ENCODE data around the gene CTIF. TPM values are rescaled to one million over a fixed set of nuclear protein-coding genes. Genes with fewer than 3 reads are reported as not detected.

Gene CTIF
- total RNA-seq, 6 donors from 2014 or later: 32.1 to 62.4 (median 47.8) TPM

DNA sequence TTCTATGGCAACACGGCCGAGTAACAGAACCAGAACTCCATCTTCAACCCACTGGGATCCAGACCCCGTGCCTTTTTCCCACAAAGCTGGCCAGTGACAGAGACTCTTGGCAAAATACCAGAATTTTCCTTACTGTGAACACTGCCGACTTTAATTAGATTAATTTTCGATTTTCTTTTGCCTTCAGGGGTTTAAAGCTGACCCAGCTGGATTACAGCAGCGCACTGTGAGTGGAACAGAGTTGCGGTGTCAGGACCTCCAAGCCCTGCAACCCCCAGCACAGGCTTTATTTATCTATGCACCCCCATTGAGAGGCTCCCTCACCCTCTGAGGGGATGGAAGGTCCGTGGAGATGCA lies 36.4 kb downstream of the CTIF start:
- TF ChIP-seq EP300 (IDR thresholded peaks at IDR 0.05) (no peak), POLR2AphosphoS5 (IDR thresholded peaks at IDR 0.05) (no peak), POLR2A (IDR thresholded peaks at IDR 0.05) (no peak)
- TF ChIP-seq, protein P1, sequence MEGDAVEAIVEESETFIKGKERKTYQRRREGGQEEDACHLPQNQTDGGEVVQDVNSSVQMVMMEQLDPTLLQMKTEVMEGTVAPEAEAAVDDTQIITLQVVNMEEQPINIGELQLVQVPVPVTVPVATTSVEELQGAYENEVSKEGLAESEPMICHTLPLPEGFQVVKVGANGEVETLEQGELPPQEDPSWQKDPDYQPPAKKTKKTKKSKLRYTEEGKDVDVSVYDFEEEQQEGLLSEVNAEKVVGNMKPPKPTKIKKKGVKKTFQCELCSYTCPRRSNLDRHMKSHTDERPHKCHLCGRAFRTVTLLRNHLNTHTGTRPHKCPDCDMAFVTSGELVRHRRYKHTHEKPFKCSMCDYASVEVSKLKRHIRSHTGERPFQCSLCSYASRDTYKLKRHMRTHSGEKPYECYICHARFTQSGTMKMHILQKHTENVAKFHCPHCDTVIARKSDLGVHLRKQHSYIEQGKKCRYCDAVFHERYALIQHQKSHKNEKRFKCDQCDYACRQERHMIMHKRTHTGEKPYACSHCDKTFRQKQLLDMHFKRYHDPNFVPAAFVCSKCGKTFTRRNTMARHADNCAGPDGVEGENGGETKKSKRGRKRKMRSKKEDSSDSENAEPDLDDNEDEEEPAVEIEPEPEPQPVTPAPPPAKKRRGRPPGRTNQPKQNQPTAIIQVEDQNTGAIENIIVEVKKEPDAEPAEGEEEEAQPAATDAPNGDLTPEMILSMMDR (IDR thresholded peaks at IDR 0.05): no peak
- no peaks in the 10 kb centered on the region for H3K27me3 ChIP-seq
- no peak overlapping the region for H3K4me3 ChIP-seq
- 82 to 88% methylated on average over 8 of the region's 8 CpGs for WGBS, 2 donors
- DNase-seq (no peak), ATAC-seq (ENCODE audit: low FRiP score in 2 of 2) (no peak)
- no peaks in the 10 kb centered on the region for H3K4me1 ChIP-seq
- H3K36me3 ChIP-seq: peaks cover 0 to 8% (median 1%) of the 10 kb centered on the region in 4 donors
- no peak overlapping the region for H3K27ac ChIP-seq
- H3K9me3 ChIP-seq: no peaks in the 10 kb centered on the region

DNA sequence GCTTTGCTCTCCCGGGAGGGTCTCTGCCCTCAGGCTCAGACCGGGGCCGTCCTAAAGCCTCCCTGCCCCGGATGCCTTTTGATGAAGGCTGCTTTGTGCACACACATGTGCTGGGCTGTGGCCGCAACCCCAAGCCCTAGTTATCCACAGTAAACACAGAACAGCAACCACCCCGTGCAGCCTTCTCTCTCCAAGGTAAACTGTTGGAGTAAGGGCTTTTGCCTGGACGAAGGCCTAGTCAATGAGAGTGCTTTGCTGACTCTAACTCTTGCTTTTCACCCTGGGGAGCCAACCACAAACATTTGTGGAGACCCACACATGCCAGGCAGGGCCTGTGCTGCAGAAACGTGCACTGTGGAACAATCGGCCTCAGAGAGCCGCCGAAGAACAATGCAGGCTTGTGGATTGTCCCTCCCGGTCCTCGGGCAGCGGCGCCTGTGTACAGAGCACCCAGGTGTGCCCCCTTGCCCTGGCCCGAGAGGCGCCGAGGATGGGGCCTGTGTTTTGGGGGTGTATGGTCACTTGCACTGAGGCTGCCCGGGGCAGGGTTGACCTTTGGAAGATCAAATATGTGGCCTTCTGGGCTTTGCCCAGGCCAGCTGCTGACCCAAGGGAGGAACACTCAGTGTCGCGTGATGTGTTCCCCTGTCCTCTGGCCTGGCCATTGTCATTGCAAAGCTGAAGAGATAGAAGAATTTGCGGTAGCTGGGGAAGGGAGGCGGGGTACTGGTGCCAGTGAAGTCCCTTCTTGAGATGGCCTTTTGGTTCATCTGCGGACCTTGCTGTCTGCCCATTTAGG lies 37.0 kb downstream of the CTIF start:
- DNase-seq (peak in 1 of 2 donors; percentile 58), ATAC-seq (ENCODE audit: low FRiP score in 2 of 2) (no peak)
- Histone ChIP-seq H3K9me3 (no peaks in the 10 kb centered on the region), H3K36me3 (peaks cover 0 to 8% (median 1%) of the 10 kb centered on the region in 4 donors), H3K4me1 (no peaks in the 10 kb centered on the region), H3K4me3 (no peak overlapping the region), H3K27me3 (no peaks in the 10 kb centered on the region), H3K27ac (no peak overlapping the region)
- no peak for TF ChIP-seq POLR2AphosphoS5 (IDR thresholded peaks at IDR 0.05)
- TF ChIP-seq, protein P1 (IDR thresholded peaks at IDR 0.05): no peak
- no peak for TF ChIP-seq EP300 (IDR thresholded peaks at IDR 0.05)
- TF ChIP-seq POLR2A (IDR thresholded peaks at IDR 0.05): no peak
- WGBS, 2 donors: 90 to 91% methylated on average over 18 to 21 of the region's 24 CpGs

DNA sequence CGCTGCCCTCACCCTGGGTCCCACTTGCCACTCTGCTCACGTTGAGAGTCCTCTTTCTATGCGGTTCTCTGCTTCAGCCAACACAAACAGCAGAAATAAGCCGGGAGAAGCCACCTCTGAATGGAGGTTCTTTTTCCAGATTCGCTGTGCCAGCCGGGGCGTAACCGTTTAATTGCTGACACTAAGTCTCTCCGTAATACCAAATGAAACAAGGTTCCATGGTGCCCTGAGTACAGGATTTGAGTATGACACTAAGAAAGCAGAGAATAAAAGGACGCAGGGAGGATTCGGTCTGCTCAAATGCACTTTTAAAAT lies 37.6 kb downstream of the CTIF start:
- DNase-seq (no peak), ATAC-seq (ENCODE audit: low FRiP score in 2 of 2) (no peak)
- no peak for TF ChIP-seq POLR2AphosphoS5 (IDR thresholded peaks at IDR 0.05)
- TF ChIP-seq, protein P1 (IDR thresholded peaks at IDR 0.05): no peak
- TF ChIP-seq POLR2A (IDR thresholded peaks at IDR 0.05): no peak
- TF ChIP-seq EP300 (IDR thresholded peaks at IDR 0.05): no peak
- H3K27me3 ChIP-seq: no peaks in the 10 kb centered on the region
- 91 to 93% methylated on average over 11 of the region's 11 CpGs for WGBS, 2 donors
- no peaks in the 10 kb centered on the region for H3K4me1 ChIP-seq
- no peaks in the 10 kb centered on the region for H3K9me3 ChIP-seq
- no peak overlapping the region for H3K4me3 ChIP-seq
- H3K27ac ChIP-seq: no peak overlapping the region
- H3K36me3 ChIP-seq: peaks cover 0 to 8% (median 1%) of the 10 kb centered on the region in 4 donors

DNA sequence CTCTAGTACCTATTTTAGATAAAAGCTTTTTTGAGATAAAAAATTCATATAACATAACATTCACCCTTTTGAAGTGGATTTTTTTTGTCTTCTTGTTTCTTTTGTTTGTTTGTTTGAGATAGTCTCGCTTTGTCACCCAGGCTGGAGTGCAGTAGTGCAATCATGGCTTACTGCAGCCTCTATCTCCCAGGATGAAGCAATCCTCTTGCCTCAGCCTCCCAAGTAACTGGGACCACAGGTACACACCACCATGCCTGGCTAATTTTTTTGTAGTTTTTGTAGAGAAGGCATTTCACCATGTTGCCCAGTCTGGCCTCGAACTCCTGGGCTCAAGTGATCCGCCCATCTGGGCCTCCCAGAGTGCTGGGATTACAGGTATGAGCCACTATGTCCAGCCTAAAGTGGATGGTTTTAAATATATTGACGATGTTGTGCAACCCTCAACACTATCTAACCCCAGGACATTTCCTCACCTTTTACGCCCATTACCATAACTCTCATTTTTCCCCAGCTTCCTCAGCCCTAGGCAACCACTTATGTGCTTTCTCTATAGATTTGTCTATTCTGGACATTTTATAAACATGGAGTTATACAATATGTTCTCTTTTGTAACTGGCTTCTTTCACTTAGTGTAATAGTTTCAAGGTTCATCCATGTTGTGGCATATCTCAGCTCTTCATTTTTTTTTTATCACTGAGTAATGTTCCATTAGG lies 38.8 kb downstream of the CTIF start:
- ATAC-seq (ENCODE audit: low FRiP score in 2 of 2): no peak
- Histone ChIP-seq H3K27ac (no peak overlapping the region), H3K4me1 (no peaks in the 10 kb centered on the region), H3K9me3 (no peaks in the 10 kb centered on the region), H3K4me3 (no peak overlapping the region), H3K27me3 (no peaks in the 10 kb centered on the region), H3K36me3 (peaks cover 0 to 8% (median 1%) of the 10 kb centered on the region in 4 donors)
- WGBS, 2 donors: 94 to 97% methylated on average over 5 of the region's 5 CpGs
- no peak for DNase-seq
- TF ChIP-seq POLR2A (IDR thresholded peaks at IDR 0.05) (no peak), EP300 (IDR thresholded peaks at IDR 0.05) (no peak), POLR2AphosphoS5 (IDR thresholded peaks at IDR 0.05) (no peak)
- TF ChIP-seq, protein P1 (IDR thresholded peaks at IDR 0.05): no peak
